ENCODE results near the gene PPFIA2.

The PPFIA2 gene

DNA sequence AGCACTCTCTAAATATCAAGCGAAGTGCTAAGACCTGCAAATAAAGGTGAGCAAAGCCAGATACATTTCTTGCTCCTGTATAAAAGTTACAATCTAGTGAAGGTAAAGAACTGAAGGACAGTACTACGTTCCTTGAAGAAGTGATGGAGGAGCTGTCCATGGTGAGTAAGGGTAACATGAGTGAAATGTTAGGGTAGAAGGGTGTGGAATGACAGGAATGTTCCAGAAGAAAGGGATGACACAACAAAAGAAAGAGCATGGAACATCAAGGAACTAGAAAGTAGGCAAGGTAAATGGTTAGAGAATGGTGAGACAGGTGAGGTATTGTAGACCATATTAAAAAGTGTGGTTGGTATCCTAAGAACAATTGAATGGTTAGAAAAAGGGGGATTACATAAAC is 408.8 kb downstream of the PPFIA2 start:
- TF ChIP-seq EZH2 (IDR thresholded peaks at IDR 0.05; ENCODE audit: borderline replicate concordance, low read length) = no peak
- TF ChIP-seq, protein P1, sequence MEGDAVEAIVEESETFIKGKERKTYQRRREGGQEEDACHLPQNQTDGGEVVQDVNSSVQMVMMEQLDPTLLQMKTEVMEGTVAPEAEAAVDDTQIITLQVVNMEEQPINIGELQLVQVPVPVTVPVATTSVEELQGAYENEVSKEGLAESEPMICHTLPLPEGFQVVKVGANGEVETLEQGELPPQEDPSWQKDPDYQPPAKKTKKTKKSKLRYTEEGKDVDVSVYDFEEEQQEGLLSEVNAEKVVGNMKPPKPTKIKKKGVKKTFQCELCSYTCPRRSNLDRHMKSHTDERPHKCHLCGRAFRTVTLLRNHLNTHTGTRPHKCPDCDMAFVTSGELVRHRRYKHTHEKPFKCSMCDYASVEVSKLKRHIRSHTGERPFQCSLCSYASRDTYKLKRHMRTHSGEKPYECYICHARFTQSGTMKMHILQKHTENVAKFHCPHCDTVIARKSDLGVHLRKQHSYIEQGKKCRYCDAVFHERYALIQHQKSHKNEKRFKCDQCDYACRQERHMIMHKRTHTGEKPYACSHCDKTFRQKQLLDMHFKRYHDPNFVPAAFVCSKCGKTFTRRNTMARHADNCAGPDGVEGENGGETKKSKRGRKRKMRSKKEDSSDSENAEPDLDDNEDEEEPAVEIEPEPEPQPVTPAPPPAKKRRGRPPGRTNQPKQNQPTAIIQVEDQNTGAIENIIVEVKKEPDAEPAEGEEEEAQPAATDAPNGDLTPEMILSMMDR (IDR thresholded peaks at IDR 0.05; ENCODE audit: low read length) = no peak
- H3K9me2 ChIP-seq (ENCODE audit: low read depth, low read length) = no peaks in the 10 kb centered on the region
- no peak overlapping the region for H3K9ac ChIP-seq (ENCODE audit: low read length)
- H2AFZ ChIP-seq (ENCODE audit: low read length) = no peak overlapping the region
- H3K4me1 ChIP-seq (ENCODE audit: insufficient read depth, low read length, severe bottlenecking) = no peaks in the 10 kb centered on the region
- H4K20me1 ChIP-seq (ENCODE audit: insufficient read depth, low read length) = no peaks in the 10 kb centered on the region
- no peaks in the 10 kb centered on the region for H3K27me3 ChIP-seq (ENCODE audit: insufficient read depth, low read length)
- no peaks in the 10 kb centered on the region for H3F3A ChIP-seq (ENCODE audit: insufficient read depth, low read length)
- H3K9me3 ChIP-seq (ENCODE audit: low read length) = no peaks in the 10 kb centered on the region
- no peaks in the 10 kb centered on the region for H3K36me3 ChIP-seq (ENCODE audit: insufficient read depth, low read length)
- no peak overlapping the region for H3K27ac ChIP-seq (ENCODE audit: low read depth, low read length, poor library complexity, severe bottlenecking)
- no peak overlapping the region for H3K4me3 ChIP-seq (ENCODE audit: low read depth, low read length, poor library complexity, severe bottlenecking)
- no peak overlapping the region for H3K4me2 ChIP-seq (ENCODE audit: low read length)
- H3K79me2 ChIP-seq (ENCODE audit: insufficient read depth, low read length) = no peaks in the 10 kb centered on the region

DNA sequence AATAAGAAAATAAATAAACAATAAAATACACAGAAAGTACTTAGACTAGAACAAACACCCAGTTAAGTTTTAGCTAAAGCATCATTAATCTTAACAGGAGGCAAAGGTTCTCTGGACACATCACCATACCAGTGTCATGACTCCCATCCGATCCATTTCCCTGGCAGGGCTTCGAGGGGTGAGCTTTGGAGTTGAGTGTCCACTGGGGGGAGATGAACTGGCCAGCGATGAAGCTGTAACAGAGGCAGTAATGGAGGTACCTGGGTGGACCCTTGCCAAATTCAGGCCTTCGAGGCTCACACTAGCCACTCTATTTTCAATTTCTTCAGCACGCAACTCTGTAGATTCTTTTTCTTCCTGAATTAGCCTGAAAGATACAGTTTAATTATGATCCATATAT is 411.7 kb downstream of the PPFIA2 start:
- Histone ChIP-seq H3K79me2 (ENCODE audit: insufficient read depth, low read length) (no peaks in the 10 kb centered on the region), H3K4me3 (ENCODE audit: low read depth, low read length, poor library complexity, severe bottlenecking) (no peak overlapping the region), H3K9me3 (ENCODE audit: low read length) (no peaks in the 10 kb centered on the region), H3K4me1 (ENCODE audit: insufficient read depth, low read length, severe bottlenecking) (no peaks in the 10 kb centered on the region), H3K9ac (ENCODE audit: low read length) (no peak overlapping the region), H3K27me3 (ENCODE audit: insufficient read depth, low read length) (no peaks in the 10 kb centered on the region), H3K9me2 (ENCODE audit: low read depth, low read length) (no peaks in the 10 kb centered on the region), H3K27ac (ENCODE audit: low read depth, low read length, poor library complexity, severe bottlenecking) (no peak overlapping the region), H3K4me2 (ENCODE audit: low read length) (no peak overlapping the region), H4K20me1 (ENCODE audit: insufficient read depth, low read length) (no peaks in the 10 kb centered on the region), H3F3A (ENCODE audit: insufficient read depth, low read length) (no peaks in the 10 kb centered on the region), H2AFZ (ENCODE audit: low read length) (no peak overlapping the region), H3K36me3 (ENCODE audit: insufficient read depth, low read length) (no peaks in the 10 kb centered on the region)
- no peak for TF ChIP-seq EZH2 (IDR thresholded peaks at IDR 0.05; ENCODE audit: borderline replicate concordance, low read length)
- TF ChIP-seq, protein P1 (IDR thresholded peaks at IDR 0.05; ENCODE audit: low read length) = no peak

DNA sequence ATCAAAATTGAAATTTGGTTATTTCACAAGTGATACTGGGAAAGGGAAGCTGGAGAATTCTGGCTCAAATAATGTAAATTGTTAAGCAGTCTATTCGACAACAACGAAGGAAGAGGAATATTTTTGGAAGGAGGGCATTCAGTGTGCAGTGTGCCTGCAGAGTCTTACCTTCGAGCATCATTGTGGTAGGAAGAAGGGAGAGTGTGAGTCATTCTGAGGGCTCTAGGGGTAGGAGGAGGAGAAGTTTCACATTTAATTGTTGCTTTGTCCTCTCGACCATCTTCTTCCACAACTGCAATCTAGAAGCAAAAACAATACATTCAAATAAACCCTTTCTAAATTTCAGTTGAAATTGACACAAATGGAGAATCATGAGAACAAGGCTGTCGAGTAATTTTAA is 418.2 kb downstream of the PPFIA2 start:
- H3K9me3 ChIP-seq (ENCODE audit: low read length) = no peaks in the 10 kb centered on the region
- H3K36me3 ChIP-seq (ENCODE audit: insufficient read depth, low read length) = no peaks in the 10 kb centered on the region
- H3K4me2 ChIP-seq (ENCODE audit: low read length) = no peak overlapping the region
- H3K4me3 ChIP-seq (ENCODE audit: low read depth, low read length, poor library complexity, severe bottlenecking) = no peak overlapping the region
- H3K4me1 ChIP-seq (ENCODE audit: insufficient read depth, low read length, severe bottlenecking) = no peaks in the 10 kb centered on the region
- no peak overlapping the region for H3K9ac ChIP-seq (ENCODE audit: low read length)
- no peak overlapping the region for H2AFZ ChIP-seq (ENCODE audit: low read length)
- no peaks in the 10 kb centered on the region for H3K79me2 ChIP-seq (ENCODE audit: insufficient read depth, low read length)
- TF ChIP-seq EZH2 (IDR thresholded peaks at IDR 0.05; ENCODE audit: borderline replicate concordance, low read length) = no peak
- TF ChIP-seq, protein P1 (IDR thresholded peaks at IDR 0.05; ENCODE audit: low read length) = no peak
- H3K9me2 ChIP-seq (ENCODE audit: low read depth, low read length) = no peaks in the 10 kb centered on the region
- no peaks in the 10 kb centered on the region for H3K27me3 ChIP-seq (ENCODE audit: insufficient read depth, low read length)
- H3K27ac ChIP-seq (ENCODE audit: low read depth, low read length, poor library complexity, severe bottlenecking) = no peak overlapping the region
- H3F3A ChIP-seq (ENCODE audit: insufficient read depth, low read length) = no peaks in the 10 kb centered on the region
- H4K20me1 ChIP-seq (ENCODE audit: insufficient read depth, low read length) = no peaks in the 10 kb centered on the region
